ENCODE data around the gene WT1.
A peak's percentile ranks its signal among the peaks of the same experiment; 100 is the strongest.

The WT1 gene

DNA sequence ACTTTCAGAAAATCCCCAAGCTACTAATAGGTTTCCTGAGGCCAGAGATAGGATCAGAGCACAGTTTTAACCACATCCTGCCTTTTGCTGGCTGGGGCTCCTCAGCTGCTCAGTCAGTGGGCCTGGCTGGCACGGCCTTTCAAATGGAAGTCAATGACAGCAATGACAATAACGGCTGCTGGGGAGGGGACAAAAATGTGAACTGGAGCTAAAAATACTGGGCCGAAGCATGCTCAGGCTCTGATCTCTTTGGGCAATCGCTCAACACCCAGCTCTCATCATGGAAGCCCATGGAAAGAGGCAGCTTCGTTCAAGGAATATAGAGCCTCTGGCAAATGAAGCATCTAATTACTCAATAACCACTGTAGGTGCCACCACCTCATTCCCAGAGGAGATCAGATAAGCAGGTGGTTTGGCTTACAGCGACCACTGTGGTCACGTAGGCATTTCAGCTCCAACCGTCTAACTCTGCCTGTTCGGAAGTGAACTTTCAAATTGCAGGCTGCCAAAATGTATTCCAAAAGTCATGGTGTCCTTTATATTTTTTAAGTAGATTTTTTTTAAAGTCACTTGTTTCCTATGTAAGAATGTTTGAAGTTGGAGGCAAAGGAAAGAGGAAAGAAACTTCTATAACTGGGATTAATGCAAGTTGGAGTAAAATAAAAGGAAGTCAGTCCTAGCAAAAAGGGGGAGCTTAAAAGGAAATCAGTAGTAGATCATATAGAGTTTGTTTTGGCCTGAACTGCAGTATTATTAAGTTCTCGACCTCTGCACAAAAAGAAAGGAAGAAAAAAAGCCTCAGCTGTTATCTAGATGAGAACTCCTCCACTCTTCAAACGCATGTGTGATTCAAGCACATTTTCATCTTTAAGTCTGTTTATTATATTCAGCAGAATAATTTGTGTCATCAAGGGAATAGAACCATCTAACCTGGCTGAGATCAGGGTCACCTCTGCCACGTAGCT is 14.1 kb downstream of the WT1 start:
- DNase-seq = peak; percentile 89

- no peak for DNase-seq
Measured at GRCh38 chr11:32420139-32420538, 15.2 kb downstream of the WT1 start.

- peak; percentile 5 for DNase-seq
Measured at GRCh38 chr11:32418836-32419235, 16.5 kb downstream of the WT1 start.

- DNase-seq = no peak
Measured at GRCh38 chr11:32417806-32418205, 17.5 kb downstream of the WT1 start.

GRCh38 chr11:32416301-32416700 is 19.0 kb downstream of the WT1 start:
- DNase-seq = no peak

DNA sequence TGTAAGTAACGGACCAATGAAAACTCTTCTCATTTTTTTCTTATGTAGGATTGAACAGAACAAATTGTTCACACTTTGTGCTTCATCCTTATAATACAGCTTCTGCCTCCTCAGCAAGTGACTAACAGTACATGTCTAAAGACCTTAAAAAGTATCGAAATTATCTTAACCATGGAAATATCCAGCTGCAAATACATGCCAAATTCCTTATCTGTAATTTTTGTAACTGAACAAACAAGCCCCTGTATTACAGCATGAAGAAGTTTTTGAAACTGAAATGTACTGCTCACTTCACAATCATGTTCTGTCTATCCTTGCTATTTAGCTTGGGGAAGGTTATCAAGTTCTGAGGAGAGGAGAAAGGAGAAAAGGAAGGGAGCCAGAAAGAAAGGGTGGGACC is 20.4 kb downstream of the WT1 start:
- DNase-seq = no peak

DNA sequence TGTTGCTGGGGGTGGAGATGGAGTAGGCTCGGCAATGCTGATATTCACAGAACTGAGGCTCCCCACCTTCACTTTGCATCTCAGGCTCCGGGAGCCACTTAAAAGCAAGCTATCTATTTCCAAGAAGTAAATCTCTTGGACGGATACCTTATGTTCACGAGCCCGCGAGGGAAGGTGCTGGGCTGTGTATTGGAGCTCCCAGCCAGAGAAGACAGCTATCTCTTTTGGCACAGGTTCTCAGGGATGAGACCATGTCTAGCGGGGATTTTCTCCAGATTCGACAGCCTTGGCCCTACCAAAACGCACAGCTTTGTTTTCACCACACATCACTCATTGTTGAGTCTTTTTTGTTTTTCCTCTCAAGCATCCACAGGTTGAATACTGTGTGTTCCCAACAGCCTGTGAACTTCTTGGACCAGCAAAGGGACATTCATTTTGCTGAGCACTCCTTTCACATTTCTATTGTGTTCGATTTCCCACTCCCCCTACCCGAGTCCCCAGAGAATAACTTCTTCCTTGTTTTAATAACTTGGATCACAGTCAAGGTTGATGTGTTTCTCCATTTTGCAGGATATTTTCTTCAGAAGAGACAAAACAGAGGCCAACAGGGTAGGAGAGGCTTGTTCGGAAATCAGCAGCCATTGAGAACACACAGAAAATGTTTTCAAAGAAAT is 23.3 kb downstream of the WT1 start:
- no peak for DNase-seq

DNA sequence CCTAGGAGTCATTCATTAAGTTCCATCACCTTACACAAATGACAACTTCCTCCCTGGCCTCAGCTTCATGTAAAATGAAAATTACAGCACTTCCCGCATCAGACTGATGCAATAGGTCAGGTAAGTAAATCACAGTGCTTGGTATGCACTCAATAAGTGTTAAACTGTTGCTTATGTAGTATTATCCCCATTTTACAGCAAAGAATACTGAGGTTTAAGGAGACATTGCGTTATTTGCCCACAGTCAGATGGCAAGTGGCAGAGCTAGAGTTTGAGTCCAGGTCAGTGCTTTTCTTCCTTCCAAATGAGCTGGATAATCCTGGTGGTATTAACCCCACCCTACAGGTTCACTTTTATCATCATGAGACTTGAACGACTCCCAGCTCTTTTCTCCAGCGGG is 29.7 kb downstream of the WT1 start:
- no peak for DNase-seq

DNA sequence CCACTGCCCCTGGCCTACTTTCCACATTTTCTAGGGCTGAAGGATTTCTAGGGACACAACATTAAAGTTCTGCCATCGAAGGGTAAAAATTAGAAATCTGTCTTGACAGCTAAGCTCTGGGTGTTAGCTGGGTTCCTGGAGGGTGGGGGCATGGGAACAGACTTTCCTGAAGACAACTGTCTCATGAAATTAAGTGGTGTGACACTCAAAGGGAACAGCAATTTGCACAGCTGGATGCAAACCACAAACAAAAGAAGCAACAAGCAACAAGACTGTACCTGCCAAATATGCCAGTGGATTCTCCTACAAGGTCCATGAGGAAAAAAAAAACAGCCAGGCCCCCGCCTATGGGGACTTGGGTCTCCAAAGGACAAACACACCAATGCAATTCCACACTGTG is 32.5 kb downstream of the WT1 start:
- no peak for DNase-seq

GRCh38 chr11:32400670-32401369 is 34.5 kb downstream of the WT1 start:
- peak; percentile 21 for DNase-seq

- DNase-seq = peak; percentile 7
Measured at GRCh38 chr11:32400196-32400595, 35.1 kb downstream of the WT1 start.

GRCh38 chr11:32396991-32397390 is 38.3 kb downstream of the WT1 start:
- DNase-seq = no peak

DNA sequence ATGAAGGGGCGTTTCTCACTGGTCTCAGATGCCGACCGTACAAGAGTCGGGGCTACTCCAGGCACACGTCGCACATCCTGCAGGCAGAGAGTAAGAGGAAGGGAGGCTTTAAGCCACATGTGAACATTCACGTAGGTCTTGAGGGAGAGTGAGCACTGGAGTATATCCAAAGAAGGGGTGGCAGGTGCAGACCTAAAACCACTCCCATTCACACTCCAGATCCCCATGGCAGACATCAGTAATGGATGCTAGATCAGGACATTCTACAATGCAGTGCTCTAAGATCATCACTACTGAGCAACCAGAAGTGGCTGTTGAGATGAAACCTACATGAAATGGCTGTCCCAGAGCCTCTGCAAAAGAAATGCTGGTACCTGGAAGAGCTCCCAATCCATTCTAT is 39.0 kb downstream of the WT1 start:
- DNase-seq = no peak

GRCh38 chr11:32395127-32395526 is 40.2 kb downstream of the WT1 start:
- DNase-seq = no peak

GRCh38 chr11:32392840-32393239 is 42.5 kb downstream of the WT1 start:
- no peak for DNase-seq

DNA sequence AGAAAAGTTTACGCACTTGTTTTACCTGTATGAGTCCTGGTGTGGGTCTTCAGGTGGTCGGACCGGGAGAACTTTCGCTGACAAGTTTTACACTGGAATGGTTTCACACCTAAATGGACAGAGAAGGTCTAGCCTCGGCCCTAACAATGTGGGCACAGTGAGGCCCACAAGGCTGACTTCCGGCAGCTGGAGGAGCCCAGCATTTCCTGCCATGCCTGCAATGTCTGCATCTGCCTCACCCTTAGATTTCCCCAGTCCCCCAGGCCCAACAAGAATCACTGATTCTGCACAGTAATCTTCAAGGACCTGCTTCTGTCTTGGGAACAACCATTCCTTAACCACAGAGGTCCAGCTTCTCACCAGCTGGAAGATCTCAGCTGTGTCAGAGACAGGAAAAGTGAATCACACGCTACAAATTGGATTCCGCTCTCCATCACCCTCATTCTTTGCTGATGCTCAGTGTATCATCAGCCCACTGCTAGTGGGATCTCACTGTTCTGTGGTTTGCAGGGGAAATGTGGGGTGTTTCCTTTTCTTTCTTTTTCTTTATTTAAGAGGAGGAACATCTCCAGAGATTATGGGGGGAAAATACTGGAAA is 43.3 kb downstream of the WT1 start:
- no peak for DNase-seq

DNA sequence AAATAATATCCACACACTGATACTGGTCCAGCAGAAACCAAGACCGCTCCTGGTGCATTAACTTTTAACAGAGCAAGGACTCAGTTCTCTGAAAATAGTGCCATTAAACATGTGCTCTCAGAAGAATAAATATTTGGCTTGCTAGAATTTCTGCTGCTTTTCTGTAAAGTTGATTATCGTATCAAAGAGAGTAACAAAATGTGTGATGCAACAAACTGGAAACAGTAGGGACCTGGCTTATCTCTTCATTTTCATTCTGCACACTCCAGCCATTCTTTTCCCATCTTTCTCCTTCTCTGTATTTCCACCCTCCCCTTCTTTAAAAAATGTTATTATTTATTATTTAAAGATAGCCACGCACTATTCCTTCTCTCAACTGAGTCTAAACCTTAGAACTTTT is 43.9 kb downstream of the WT1 start:
- no peak for DNase-seq

DNA sequence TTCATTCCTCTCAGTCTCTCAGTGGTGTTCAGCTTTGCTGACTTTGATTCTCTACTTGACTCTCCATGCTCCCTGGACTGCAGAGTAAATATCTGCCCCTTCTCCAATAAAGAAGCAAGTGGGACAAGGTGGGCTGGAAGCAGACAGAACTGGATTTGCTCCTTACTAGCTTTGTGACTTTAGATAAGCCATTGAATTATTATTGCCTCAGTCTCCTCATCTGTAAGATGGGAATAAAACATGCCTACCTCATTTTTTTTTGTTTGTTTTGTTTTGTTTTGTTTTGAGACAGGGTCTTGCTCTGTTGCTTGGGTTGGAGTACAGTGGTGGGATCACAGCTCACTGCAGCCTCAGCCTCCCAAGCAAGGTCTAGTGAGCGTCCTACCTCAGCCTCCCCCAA is 44.6 kb downstream of the WT1 start:
- no peak for DNase-seq

DNA sequence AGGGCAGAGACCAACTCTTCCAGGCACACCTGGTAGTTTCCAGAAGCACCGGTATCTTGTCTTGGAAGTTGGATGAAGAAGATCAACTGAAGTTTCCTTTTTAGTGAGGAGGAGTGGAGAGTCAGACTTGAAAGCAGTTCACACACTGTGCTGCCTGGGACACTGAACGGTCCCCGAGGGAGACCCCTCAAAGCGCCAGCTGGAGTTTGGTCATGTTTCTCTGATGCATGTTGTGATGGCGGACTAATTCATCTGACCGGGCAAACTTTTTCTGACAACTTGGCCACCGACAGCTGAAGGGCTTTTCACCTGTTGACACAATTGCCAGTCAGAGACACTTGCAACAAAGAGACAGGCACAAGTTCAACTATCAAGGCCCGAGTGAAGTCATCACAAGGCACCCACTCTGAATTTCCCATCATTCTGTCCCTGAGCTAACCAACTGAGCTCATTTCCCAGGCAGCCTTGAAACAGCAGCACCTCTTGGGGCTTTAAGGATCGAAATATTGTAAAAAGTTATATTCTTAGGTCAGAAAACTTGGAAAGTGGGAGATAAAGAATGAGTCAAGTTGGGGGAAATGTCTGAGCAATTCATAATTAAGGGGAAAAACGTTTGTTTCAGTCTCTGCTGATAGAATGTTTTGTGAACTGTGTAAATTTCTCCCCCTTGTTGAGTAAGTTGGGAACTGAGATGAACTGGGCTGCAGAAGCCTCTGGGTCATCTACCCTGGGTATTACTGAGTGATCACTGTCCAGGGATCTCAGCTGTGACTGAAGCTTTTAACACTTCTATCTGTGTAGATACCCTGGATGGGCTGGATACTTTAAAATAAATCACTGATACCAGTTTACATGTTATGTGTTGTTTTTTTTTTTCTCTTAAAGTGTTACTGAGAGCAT is 46.2 kb downstream of the WT1 start:
- DNase-seq = no peak

DNA sequence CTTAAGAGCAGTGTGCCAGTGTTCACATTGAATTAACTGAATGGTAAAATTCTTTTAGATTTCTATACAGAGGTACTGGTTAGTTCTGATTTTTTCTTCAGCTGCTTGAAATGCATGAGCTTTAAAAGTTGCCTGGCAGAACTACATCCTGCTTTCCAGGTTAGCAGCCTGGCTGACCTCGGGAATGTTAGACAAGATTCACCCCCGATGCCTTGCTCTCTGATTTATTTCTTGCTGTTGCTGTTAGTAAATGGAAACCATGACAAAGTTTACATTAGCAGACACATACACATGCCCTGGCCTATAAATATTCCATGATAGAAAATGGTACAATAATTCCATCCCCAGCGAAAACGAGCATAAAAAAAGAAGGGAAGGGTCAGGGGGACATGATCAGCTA is 47.0 kb downstream of the WT1 start:
- DNase-seq = no peak

GRCh38 chr11:32387411-32387810 is 47.9 kb downstream of the WT1 start:
- DNase-seq = no peak

DNA sequence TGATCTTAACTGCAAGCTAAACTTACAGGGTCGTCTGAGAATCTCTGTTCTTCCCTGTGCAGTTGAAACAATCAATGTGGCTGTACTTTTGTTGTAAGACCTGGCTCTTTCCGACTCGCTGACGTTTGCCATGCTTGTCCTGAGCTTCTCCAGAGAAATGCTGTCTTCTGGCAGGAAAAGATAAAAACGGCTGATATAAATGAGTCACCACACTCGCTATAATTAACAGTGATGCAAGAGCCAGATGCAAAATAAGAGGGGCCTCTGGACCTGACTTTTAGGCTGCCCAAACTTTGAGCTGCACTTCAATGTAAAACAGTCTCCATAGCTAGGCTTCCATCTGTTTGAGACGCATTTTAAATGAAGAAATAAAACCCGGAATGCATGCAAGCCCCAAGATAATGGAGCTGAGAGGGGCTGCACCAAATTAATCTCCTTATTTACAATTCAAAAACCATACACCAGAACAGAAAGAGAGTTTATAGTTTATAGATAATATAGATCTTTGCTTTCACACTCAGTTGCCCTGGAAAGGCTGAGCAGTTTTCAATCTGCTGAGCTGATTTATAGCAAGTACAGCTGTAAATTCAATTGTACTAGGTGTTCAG is 48.5 kb downstream of the WT1 start:
- DNase-seq = no peak

All from MV-4-11 (cell line).